Loucy (cell line): ENCODE results near the gene GATA5.

Experiments used
- CTCF ChIP-seq: fragments of 200-600 bp; sonication (generic); conservative IDR thresholded peaks from 2 replicates; pipeline ENCODE4 v1.5.1; 2014; ENCODE audit warnings: mild to moderate bottlenecking, antibody characterized with exemption, low read length
- EZH2phosphoT487 ChIP-seq: fragments of 200-600 bp; IDR thresholded peaks from 2 replicates; pipeline ENCODE4 v1.6.1; 2018; ENCODE audit warnings: antibody characterized with exemption, mild to moderate bottlenecking, moderate library complexity, borderline replicate concordance

GRCh38 chr20:62413896-62414481, 61.8 kb downstream of the GATA5 start:
- TF ChIP-seq CTCF (peak; percentile 47), EZH2phosphoT487 (no peak)
